HCT116 (cell line): ENCODE results near the gene C4orf17. TPM values are rescaled to one million over a fixed set of nuclear protein-coding genes. Genes with fewer than 3 reads are reported as not detected.

Source experiments
- ATAC-seq: fragments of 200-7000 bp; cut with Tn5 transposase; 2 replicates; pipeline ENCODE4 v1.9.1; 2020; ENCODE audit warnings: mild to moderate bottlenecking, moderate library complexity
- BruUV-seq: library from RNA; stranded (reverse); fragments of 400-500 nt; replicated peaks from 2 replicates; lab custom pipeline; 2021; lab: Mats Ljungman, UMichigan
- CTCF ChIA-PET: fragments of 300-600 bp; sonication (Branson Sonifier 250); formaldehyde crosslinking; loops from one replicate; lab custom pipeline; 2021; ENCODE audit warnings: antibody characterized with exemption; lab: Charles Lee
- POLR2A ChIA-PET: fragments of 300-600, 350-600 bp; sonication (Branson Sonifier 250); formaldehyde crosslinking; loops from one replicate; lab custom pipeline; 2021; ENCODE audit warnings: antibody characterized with exemption; lab: Charles Lee
- RAD21 ChIA-PET, 2 experiments: fragments of 300-600 bp; sonication (Branson Sonifier 250); formaldehyde crosslinking; loops; one replicate each; lab custom pipeline; 2023; ENCODE audit warnings: low total read pairs in 2 of 2; ENCODE audit not compliant: uncharacterized antibody in 2 of 2, unreplicated experiment in 2 of 2, low non-redundant PET in 1 of 2; lab: Charles Lee
- DNase-seq: peaks from one replicate; pipeline ENCODE4 v3.0.0-alpha.2; 2010; ENCODE audit warnings: low read depth, low spot score
- H2AFZ ChIP-seq: fragments of 200-600 bp; shearing (Covaris generic), sonication (generic); 2 replicates; pipeline ENCODE4 v1.6.1; 2017; ENCODE audit warnings: low read depth, mixed run types, mixed read lengths, antibody characterized with exemption, low read length; ENCODE audit not compliant: poor library complexity, severe bottlenecking
- H3K27ac ChIP-seq: 2 replicates; pipeline ENCODE4 v1.5.1; 2012; ENCODE audit warnings: low read depth, low read length
- H3K27me3 ChIP-seq: fragments of 200-600 bp; sonication (generic); 2 replicates; pipeline ENCODE4 v1.6.1; 2016; ENCODE audit warnings: mixed run types, low read length, mixed read lengths; ENCODE audit not compliant: insufficient read depth
- H3K36me3 ChIP-seq, 2 experiments: fragments of 200-500 bp in 1 of 2; fragments of 200-600 bp in 1 of 2; sonication (Bioruptor generic) in 1 of 2; sonication (generic) in 1 of 2; 2 replicates each; pipeline versions ENCODE4 v1.5.1 to v1.6.1; 2014 to 2016; ENCODE audit warnings: low read length in 2 of 2, inconsistent platforms in 1 of 2, mixed read lengths in 1 of 2, mixed run types in 1 of 2; ENCODE audit not compliant: insufficient read depth in 2 of 2, control insufficient read depth in 1 of 2
- H3K4me1 ChIP-seq, 2 experiments: fragments of 200-600 bp in 1 of 2; sonication (generic) in 1 of 2; 2 replicates each; pipeline versions ENCODE4 v1.5.1 to v1.6.1; 2012 to 2017; ENCODE audit warnings: low read length in 2 of 2, inconsistent platforms in 1 of 2, mild to moderate bottlenecking in 1 of 2, mixed read lengths in 1 of 2, mixed run types in 1 of 2, moderate library complexity in 1 of 2; ENCODE audit not compliant: insufficient read depth in 2 of 2, control insufficient read depth in 1 of 2
- H3K4me2 ChIP-seq: fragments of 200-600 bp; sonication (generic); 2 replicates; pipeline ENCODE4 v1.6.1; 2017; ENCODE audit warnings: mixed run types, low read length, mixed read lengths
- H3K4me3 ChIP-seq, 2 experiments: fragments of 200-600 bp in 1 of 2; sonication (generic) in 1 of 2; replicated peaks in 1 of 2; 2 replicates each; pipeline ENCODE4 v1.5.1; 2011 to 2016; ENCODE audit warnings: low read length in 2 of 2, control low read depth in 1 of 2, low read depth in 1 of 2, mild to moderate bottlenecking in 1 of 2, mixed read lengths in 1 of 2, mixed run types in 1 of 2
- H3K79me2 ChIP-seq: fragments of 200-600 bp; sonication (generic); 2 replicates; pipeline ENCODE4 v1.6.1; 2017; ENCODE audit warnings: mild to moderate bottlenecking, mixed run types, low read length, moderate library complexity, mixed read lengths; ENCODE audit not compliant: insufficient read depth
- H3K9ac ChIP-seq: fragments of 200-600 bp; sonication (generic); 2 replicates; pipeline ENCODE4 v1.6.1; 2016; ENCODE audit warnings: low read length, mixed read lengths
- H3K9me2 ChIP-seq: fragments of 200-600 bp; sonication (generic), shearing (Covaris generic); 2 replicates; pipeline ENCODE4 v1.6.1; 2017; ENCODE audit warnings: mixed run types, mild to moderate bottlenecking, moderate library complexity; ENCODE audit not compliant: insufficient read depth
- H3K9me3 ChIP-seq, 2 experiments: fragments of 200-500 bp in 1 of 2; fragments of 200-600 bp in 1 of 2; sonication (Bioruptor generic) in 1 of 2; sonication (generic) in 1 of 2; 2 replicates each; pipeline ENCODE4 v1.6.1; 2014 to 2017; ENCODE audit warnings: low read length in 2 of 2, mixed read lengths in 2 of 2, inconsistent platforms in 1 of 2, low read depth in 1 of 2, mild to moderate bottlenecking in 1 of 2, mixed run types in 1 of 2, moderate library complexity in 1 of 2; ENCODE audit not compliant: control insufficient read depth in 1 of 2, insufficient read depth in 1 of 2
- H4K20me1 ChIP-seq: fragments of 200-600 bp; sonication (generic), shearing (Covaris generic); 2 replicates; pipeline ENCODE4 v1.6.1; 2017; ENCODE audit warnings: mixed run types, mild to moderate bottlenecking, moderate library complexity; ENCODE audit not compliant: insufficient read depth
- ATF3 ChIP-seq: IDR thresholded peaks from 2 replicates; pipeline ENCODE4 v1.6.1; 2012
- CEBPB ChIP-seq: IDR thresholded peaks from 2 replicates; pipeline ENCODE4 v1.6.1; 2012; ENCODE audit warnings: low read depth
- EGR1 ChIP-seq: IDR thresholded peaks from 2 replicates; pipeline ENCODE4 v1.6.1; 2012; ENCODE audit warnings: low read depth
- ELF1 ChIP-seq: IDR thresholded peaks from 2 replicates; pipeline ENCODE4 v1.6.1; 2012; ENCODE audit warnings: low read depth, borderline replicate concordance
- EZH2 ChIP-seq: fragments of 200-600 bp; sonication (generic); IDR thresholded peaks from 2 replicates; pipeline ENCODE4 v1.6.1; 2017; ENCODE audit warnings: antibody characterized with exemption, mixed run types
- EZH2phosphoT487 ChIP-seq: fragments of 200-600 bp; IDR thresholded peaks from 2 replicates; pipeline ENCODE4 v1.6.1; 2018; ENCODE audit warnings: antibody characterized with exemption, borderline replicate concordance
- FOSL1 ChIP-seq: IDR thresholded peaks from 2 replicates; pipeline ENCODE4 v1.6.1; 2012; ENCODE audit warnings: low read depth
- MAX ChIP-seq: IDR thresholded peaks from 2 replicates; pipeline ENCODE4 v1.6.1; 2012
- POLR2A ChIP-seq: IDR thresholded peaks from 2 replicates; pipeline ENCODE4 v1.7.0; 2011; ENCODE audit warnings: borderline replicate concordance; ENCODE audit not compliant: insufficient read depth, insufficient read length; ENCODE audit errors: extremely low read depth
- RAD21 ChIP-seq: IDR thresholded peaks from 2 replicates; pipeline ENCODE4 v1.6.1; 2012; ENCODE audit warnings: low read depth, mild to moderate bottlenecking
- SIN3A ChIP-seq: IDR thresholded peaks from 2 replicates; pipeline ENCODE4 v1.6.1; 2012; ENCODE audit warnings: low read depth
- SRF ChIP-seq: IDR thresholded peaks from 2 replicates; pipeline ENCODE4 v1.6.1; 2012; ENCODE audit warnings: low read depth
- YY1 ChIP-seq: IDR thresholded peaks from 2 replicates; pipeline ENCODE4 v1.6.1; 2011; ENCODE audit warnings: low read length, low read depth, moderate library complexity, mild to moderate bottlenecking; ENCODE audit not compliant: insufficient replicate concordance; ENCODE audit errors: extremely low read depth
- ZBTB33 ChIP-seq: IDR thresholded peaks from 2 replicates; pipeline ENCODE4 v1.6.1; 2011; ENCODE audit warnings: mild to moderate bottlenecking, low read length, moderate library complexity; ENCODE audit not compliant: insufficient replicate concordance; ENCODE audit errors: extremely low read depth
- ZFX ChIP-seq: fragments of 450-650 bp; IDR thresholded peaks from 2 replicates; pipeline ENCODE4 v1.6.1; 2017
- ZNF274 ChIP-seq: fragments of 200-500 bp; sonication (Bioruptor generic); IDR thresholded peaks from 2 replicates; pipeline ENCODE4 v1.6.1; 2014; ENCODE audit warnings: mild to moderate bottlenecking, low read depth, low read length, inconsistent platforms
- intact Hi-C: fragments of 100-400 bp; cut with micrococcal nuclease; formaldehyde crosslinking; loops from 2 replicates; pipeline ENCODE4 v1.10.0; 2022
- total RNA-seq: library from RNA; stranded (reverse); gene quantifications from one replicate; pipeline ENCODE4 v1.2.1, GENCODE V29; 2021; ENCODE audit not compliant: unreplicated experiment
- TF ChIP-seq, protein P1 (sequence below): IDR thresholded peaks from 2 replicates; pipeline ENCODE4 v1.6.1; 2012; ENCODE audit warnings: low read depth

The C4orf17 gene
- total RNA-seq, 1 experiment from 2014 or later = not detected

- TF ChIP-seq ZNF274 = no peak
- TF ChIP-seq ATF3 = no peak
- TF ChIP-seq EGR1 = no peak
- TF ChIP-seq ZFX = no peak
- TF ChIP-seq MAX = no peak
- no peak for TF ChIP-seq CEBPB
Measured at GRCh38 chr4:99540277-99540939, 29.6 kb downstream of the C4orf17 start (continued).

DNA sequence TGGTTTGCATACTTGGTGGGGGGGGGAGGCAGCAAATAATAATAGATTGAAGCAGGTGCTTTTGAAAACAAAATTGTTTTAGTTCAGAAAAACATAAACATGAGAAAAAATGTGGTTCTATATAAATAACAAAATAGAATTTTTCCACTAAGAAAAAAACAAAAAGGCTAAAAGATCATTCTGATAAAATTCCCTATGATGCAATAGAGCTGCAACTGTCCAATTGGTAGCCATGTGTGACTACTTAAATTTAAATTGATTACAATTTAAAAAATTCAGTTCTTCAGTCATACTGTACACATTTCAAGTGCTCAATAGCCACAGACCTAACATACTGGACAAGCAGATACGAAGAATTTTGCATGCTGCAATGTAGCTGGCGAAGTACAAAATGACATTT is 42.1 kb downstream of the C4orf17 start:
- RAD21 ChIA-PET = no interaction called here
- H3K4me1 ChIP-seq = no peaks in the 10 kb centered on the region
- H3K9ac ChIP-seq = no peak overlapping the region
- H3K9me3 ChIP-seq = no peaks in the 10 kb centered on the region
- H3K79me2 ChIP-seq = no peaks in the 10 kb centered on the region
- DNase-seq (no peak), ATAC-seq (no peak)
- no peaks in the 10 kb centered on the region for H4K20me1 ChIP-seq
- H3K4me2 ChIP-seq = no peak overlapping the region
- no peak overlapping the region for H2AFZ ChIP-seq
- no peak overlapping the region for H3K27ac ChIP-seq
- no peak overlapping the region for H3K4me3 ChIP-seq
- BruUV-seq = no TSS peak
- no peaks in the 10 kb centered on the region for H3K9me2 ChIP-seq
- TF ChIP-seq FOSL1 = no peak
- TF ChIP-seq, protein P1, sequence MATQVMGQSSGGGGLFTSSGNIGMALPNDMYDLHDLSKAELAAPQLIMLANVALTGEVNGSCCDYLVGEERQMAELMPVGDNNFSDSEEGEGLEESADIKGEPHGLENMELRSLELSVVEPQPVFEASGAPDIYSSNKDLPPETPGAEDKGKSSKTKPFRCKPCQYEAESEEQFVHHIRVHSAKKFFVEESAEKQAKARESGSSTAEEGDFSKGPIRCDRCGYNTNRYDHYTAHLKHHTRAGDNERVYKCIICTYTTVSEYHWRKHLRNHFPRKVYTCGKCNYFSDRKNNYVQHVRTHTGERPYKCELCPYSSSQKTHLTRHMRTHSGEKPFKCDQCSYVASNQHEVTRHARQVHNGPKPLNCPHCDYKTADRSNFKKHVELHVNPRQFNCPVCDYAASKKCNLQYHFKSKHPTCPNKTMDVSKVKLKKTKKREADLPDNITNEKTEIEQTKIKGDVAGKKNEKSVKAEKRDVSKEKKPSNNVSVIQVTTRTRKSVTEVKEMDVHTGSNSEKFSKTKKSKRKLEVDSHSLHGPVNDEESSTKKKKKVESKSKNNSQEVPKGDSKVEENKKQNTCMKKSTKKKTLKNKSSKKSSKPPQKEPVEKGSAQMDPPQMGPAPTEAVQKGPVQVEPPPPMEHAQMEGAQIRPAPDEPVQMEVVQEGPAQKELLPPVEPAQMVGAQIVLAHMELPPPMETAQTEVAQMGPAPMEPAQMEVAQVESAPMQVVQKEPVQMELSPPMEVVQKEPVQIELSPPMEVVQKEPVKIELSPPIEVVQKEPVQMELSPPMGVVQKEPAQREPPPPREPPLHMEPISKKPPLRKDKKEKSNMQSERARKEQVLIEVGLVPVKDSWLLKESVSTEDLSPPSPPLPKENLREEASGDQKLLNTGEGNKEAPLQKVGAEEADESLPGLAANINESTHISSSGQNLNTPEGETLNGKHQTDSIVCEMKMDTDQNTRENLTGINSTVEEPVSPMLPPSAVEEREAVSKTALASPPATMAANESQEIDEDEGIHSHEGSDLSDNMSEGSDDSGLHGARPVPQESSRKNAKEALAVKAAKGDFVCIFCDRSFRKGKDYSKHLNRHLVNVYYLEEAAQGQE = no peak
- no peak for TF ChIP-seq ZFX
- no peak for TF ChIP-seq ATF3
- no peak for TF ChIP-seq RAD21
- TF ChIP-seq ELF1 = no peak
- TF ChIP-seq POLR2A = no peak
- TF ChIP-seq ZNF274 = no peak
- TF ChIP-seq SIN3A = no peak
- TF ChIP-seq MAX = no peak
- no peak for TF ChIP-seq YY1
- TF ChIP-seq ZBTB33 = no peak
- no peak for TF ChIP-seq EZH2phosphoT487
- no peak for TF ChIP-seq EGR1
- TF ChIP-seq SRF = no peak
- no peak for TF ChIP-seq EZH2
- CTCF ChIA-PET = interaction anchor here (1.9 kb wide), 1 partner anchor 255 kb away, joined by 5 read pairs; no protein-coding TSS in a partner anchor
- H3K36me3 ChIP-seq = no peaks in the 10 kb centered on the region
- no peaks in the 10 kb centered on the region for H3K27me3 ChIP-seq
- intact Hi-C loops = no loop called here
- POLR2A ChIA-PET = no interaction called here
